SK-N-MC (cell line): ENCODE results near the gene PDE4D.

Experiments used
- EZH2 ChIP-seq: fragments of 200-600 bp; sonication (generic); IDR thresholded peaks from one replicate; pipeline ENCODE4 v1.6.1; 2017; ENCODE audit warnings: antibody characterized with exemption
- POLR2AphosphoS5 ChIP-seq: IDR thresholded peaks from 2 replicates; pipeline ENCODE4 v1.6.1; 2012; ENCODE audit warnings: mild to moderate bottlenecking, low read depth, low read length, borderline replicate concordance

- TF ChIP-seq POLR2AphosphoS5 = peak; percentile 34; the same call in 1 of the 2 replicates
- no peak for TF ChIP-seq EZH2
These were observed 560.1 kb downstream of the PDE4D start for GRCh38 chr5:59333416-59333815.
